Type B pancreatic cell (in vitro differentiated cells): Measurements from ENCODE around the gene ADGRG3. TPM values are rescaled to one million over a fixed set of nuclear protein-coding genes. Genes with fewer than 3 reads are reported as not detected.
A peak's percentile ranks its signal among the peaks of the same experiment; 100 is the strongest.

Source experiments
- DNase-seq: peaks from one replicate; pipeline ENCODE4 v3.0.0; 2021; ENCODE audit warnings: mixed read lengths; ENCODE audit not compliant: unreplicated experiment; ENCODE audit errors: extremely low spot score
- H3K27ac Mint-ChIP-seq: 2 replicates; pipeline ENCODE4 v1.8.0; 2021; ENCODE audit warnings: mild to moderate bottlenecking, mixed read lengths
- H3K27me3 Mint-ChIP-seq: 2 replicates; pipeline ENCODE4 v1.8.0; 2021; ENCODE audit warnings: mixed read lengths
- H3K36me3 Mint-ChIP-seq: 2 replicates; pipeline ENCODE4 v1.8.0; 2021; ENCODE audit warnings: mixed read lengths
- H3K4me1 Mint-ChIP-seq: one replicate; pipeline ENCODE4 v1.8.0; 2021; ENCODE audit warnings: mixed read lengths; ENCODE audit not compliant: unreplicated experiment
- H3K4me3 Mint-ChIP-seq: 2 replicates; pipeline ENCODE4 v1.8.0; 2021; ENCODE audit warnings: mild to moderate bottlenecking, mixed read lengths
- H3K9me3 Mint-ChIP-seq: 2 replicates; pipeline ENCODE4 v1.8.0; 2021; ENCODE audit warnings: mixed read lengths
- long read RNA-seq: library from polyadenylated mRNA; unstranded; transcript quantifications from one replicate; pipeline ENCODE4 v2.0.0, GENCODE V29; 2020
- total RNA-seq: library from RNA; stranded (reverse); gene quantifications from 2 replicates; pipeline ENCODE4 v1.2.1, GENCODE V29; 2021; ENCODE audit warnings: low replicate concordance
- TF ChIP-seq, protein P1 (sequence below): fragments of 200-600 bp; sonication (generic); conservative IDR thresholded peaks from 2 replicates; pipeline ENCODE4 v1.5.0; 2021; ENCODE audit warnings: antibody characterized with exemption, mild to moderate bottlenecking

ADGRG3 gene, protein sequence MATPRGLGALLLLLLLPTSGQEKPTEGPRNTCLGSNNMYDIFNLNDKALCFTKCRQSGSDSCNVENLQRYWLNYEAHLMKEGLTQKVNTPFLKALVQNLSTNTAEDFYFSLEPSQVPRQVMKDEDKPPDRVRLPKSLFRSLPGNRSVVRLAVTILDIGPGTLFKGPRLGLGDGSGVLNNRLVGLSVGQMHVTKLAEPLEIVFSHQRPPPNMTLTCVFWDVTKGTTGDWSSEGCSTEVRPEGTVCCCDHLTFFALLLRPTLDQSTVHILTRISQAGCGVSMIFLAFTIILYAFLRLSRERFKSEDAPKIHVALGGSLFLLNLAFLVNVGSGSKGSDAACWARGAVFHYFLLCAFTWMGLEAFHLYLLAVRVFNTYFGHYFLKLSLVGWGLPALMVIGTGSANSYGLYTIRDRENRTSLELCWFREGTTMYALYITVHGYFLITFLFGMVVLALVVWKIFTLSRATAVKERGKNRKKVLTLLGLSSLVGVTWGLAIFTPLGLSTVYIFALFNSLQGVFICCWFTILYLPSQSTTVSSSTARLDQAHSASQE
- not detected in 2 replicates for total RNA-seq
- long read RNA-seq: 0 reads

DNA sequence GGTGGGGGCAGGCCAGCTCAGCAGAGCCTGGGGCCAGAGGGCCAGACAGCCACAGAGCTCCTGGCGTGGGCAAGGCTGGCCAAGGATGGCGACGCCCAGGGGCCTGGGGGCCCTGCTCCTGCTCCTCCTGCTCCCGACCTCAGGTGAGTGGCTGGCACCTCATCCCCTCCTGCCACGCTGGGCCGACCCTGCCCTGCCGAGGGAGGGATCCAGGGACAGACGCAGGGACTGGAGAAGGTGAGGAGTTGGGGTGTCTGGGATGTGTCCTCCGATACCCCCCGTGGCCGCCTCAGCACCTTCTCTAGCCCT, at the start of gene ADGRG3:
Gene ADGRG3 (plus strand): TSS at position 44 of the 309 bp plus-strand sequence. CDS start 42 bp downstream, at position 86.
- peaks cover 4% of the 10 kb centered on the region for H3K4me1 Mint-ChIP-seq
- TF ChIP-seq, protein P1, sequence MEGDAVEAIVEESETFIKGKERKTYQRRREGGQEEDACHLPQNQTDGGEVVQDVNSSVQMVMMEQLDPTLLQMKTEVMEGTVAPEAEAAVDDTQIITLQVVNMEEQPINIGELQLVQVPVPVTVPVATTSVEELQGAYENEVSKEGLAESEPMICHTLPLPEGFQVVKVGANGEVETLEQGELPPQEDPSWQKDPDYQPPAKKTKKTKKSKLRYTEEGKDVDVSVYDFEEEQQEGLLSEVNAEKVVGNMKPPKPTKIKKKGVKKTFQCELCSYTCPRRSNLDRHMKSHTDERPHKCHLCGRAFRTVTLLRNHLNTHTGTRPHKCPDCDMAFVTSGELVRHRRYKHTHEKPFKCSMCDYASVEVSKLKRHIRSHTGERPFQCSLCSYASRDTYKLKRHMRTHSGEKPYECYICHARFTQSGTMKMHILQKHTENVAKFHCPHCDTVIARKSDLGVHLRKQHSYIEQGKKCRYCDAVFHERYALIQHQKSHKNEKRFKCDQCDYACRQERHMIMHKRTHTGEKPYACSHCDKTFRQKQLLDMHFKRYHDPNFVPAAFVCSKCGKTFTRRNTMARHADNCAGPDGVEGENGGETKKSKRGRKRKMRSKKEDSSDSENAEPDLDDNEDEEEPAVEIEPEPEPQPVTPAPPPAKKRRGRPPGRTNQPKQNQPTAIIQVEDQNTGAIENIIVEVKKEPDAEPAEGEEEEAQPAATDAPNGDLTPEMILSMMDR: no peak
- DNase-seq: no peak
- H3K9me3 Mint-ChIP-seq: no peaks in the 10 kb centered on the region
- peak within 1 kb of the TSS; percentile 56 for H3K27ac Mint-ChIP-seq
- H3K4me3 Mint-ChIP-seq: no peak within 1 kb of the TSS
- no peaks in the 10 kb centered on the region for H3K27me3 Mint-ChIP-seq
- no peaks in the 10 kb centered on the region for H3K36me3 Mint-ChIP-seq

DNA sequence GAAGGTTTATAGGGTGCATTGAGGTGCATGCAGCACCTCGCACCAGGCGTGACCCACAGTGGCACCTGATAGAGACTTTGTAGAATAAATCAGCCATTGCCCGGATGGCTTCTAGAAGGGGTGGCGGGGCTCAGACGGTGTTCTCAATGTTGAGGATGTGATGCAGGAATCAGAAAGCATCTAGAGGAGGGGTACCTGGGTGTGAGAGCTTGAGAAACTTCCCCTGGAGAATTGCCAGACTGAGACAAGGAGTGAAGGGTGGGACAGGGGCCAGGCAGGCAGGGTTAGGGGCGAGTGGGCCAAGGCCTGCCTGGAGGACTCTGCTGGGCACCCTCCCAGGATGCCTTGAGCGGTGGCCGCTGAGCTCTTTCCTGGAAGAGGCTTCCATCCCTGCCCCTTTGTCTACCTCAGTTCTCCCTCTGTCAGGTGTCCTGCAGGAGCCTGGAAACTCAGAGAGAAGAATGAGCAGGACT, 48.9 kb upstream of the ADGRG3 start:
- Mint-ChIP-seq H3K27me3 (no peaks in the 10 kb centered on the region), H3K9me3 (no peaks in the 10 kb centered on the region), H3K4me1 (peaks cover 22% of the 10 kb centered on the region), H3K36me3 (no peaks in the 10 kb centered on the region), H3K4me3 (peak overlapping the region; percentile 80), H3K27ac (peak overlapping the region; percentile 91)
- DNase-seq: no peak
- TF ChIP-seq, protein P1: no peak

DNA sequence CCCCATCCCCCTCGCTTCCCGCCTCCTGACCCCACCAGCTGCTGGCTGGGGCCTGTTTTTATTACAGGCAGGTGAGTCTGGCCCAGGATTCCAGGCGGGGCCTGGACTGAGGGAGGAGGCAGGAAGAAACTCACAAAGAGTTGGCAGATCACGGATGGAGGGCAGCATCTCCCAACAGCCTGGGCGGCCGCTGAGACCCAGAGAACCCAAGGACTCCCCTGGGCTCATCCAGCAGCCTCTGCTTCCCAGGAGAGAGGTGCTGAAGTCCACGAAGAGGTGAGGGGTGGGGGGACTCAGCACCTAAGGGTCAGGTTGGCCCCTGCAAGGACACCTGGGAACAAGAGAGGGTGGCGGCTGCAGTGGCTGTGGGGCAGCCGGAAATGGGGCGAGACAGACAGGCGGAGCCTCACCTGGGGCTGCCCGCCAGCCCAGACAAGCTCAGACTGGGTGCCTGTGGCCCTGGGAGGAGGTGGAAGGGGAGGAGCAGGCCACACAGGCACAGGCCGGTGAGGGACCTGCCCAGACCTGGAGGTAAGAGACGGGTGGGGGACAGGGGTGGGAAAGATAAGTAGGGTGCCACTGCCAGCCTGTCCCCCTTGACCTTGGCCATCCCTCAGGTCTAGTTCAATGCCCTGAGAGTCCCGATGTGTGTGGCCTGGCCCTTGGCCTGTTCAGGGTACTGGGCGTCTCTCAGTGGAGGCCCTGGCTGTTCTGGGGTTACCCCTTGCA, 48.3 kb upstream of the ADGRG3 start:
- no peak for DNase-seq
- Mint-ChIP-seq H3K4me3 (peak overlapping the region; percentile 80), H3K9me3 (no peaks in the 10 kb centered on the region), H3K36me3 (no peaks in the 10 kb centered on the region), H3K27ac (peak overlapping the region; percentile 91), H3K4me1 (peaks cover 26% of the 10 kb centered on the region), H3K27me3 (no peaks in the 10 kb centered on the region)
- TF ChIP-seq, protein P1: no peak

DNA sequence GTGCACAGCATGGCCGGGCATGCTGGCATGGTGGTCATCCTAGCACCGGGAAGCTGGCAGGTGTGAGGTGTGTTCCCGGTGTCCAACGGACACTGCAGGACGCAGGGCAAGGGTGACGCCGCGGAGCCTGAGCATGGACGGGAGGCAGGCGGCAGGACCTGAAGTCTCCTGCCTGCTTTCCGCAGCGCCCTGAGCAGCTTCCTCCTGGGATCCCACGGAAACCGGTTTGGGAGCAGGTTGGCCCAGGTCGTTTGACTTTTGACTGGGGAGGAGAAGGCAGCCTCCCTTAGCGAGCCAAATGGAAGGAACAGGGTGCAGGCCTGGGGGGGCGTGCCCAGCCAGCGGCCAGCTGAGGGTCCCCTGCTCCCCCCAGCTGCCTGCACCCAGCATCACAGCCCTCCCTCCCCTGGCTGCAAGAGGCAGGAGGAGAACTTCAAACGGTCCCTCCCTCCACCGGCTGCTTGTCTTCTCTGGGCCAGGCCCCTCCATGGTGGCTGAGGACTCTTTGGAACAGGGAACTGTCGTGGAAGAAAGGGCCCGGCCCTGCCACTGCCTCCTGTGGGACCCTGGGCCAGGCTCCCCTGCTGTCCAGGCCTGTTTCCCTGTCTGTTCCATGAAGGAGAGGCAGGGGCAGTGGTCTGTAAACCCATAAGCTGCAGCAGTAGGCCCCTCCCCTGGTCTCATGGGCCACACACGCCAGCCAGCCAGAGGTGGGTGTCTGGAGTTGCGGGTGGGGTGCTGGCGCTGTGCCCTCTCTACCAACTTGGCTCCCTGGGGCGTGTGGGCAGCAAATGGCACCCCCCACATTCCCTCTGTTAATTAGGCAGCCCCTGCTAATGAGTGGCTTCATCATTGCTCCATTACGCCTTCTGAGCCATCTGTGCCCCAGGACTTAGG, 47.5 kb upstream of the ADGRG3 start:
- Mint-ChIP-seq H3K27me3 (no peaks in the 10 kb centered on the region), H3K4me1 (peaks cover 34% of the 10 kb centered on the region), H3K36me3 (no peaks in the 10 kb centered on the region), H3K4me3 (peak overlapping the region; percentile 80), H3K27ac (peak overlapping the region; percentile 91), H3K9me3 (no peaks in the 10 kb centered on the region)
- TF ChIP-seq, protein P1: no peak
- DNase-seq: no peak
